HG03378 (cell line): Measurements from ENCODE around the gene MCHR2.
"Not testable (repeated sequence)": the region's sequence is repeated elsewhere in the genome, so short reads cannot be mapped to it uniquely, and the experiment has no call there.

Experiments
- ATAC-seq: cut with Tn5 transposase; IDR thresholded peaks from one replicate; pipeline ENCODE4 v1.9.1; 2021; ENCODE audit warnings: mild to moderate bottlenecking, moderate library complexity; ENCODE audit not compliant: unreplicated experiment

Gene MCHR2

GRCh38 chr6:99993533-99994251, at the start of gene MCHR2:
Gene MCHR2 (minus strand): TSS chr6:99994223. CDS start chr6:99956147, 38,076 bp downstream.
- ATAC-seq: no peak

GRCh38 chr6:100038546-100038945, 44.5 kb upstream of the MCHR2 start:
- not testable (repeated sequence) for ATAC-seq

- ATAC-seq: peak; percentile 93
Measured at GRCh38 chr6:100035873-100036653, 42.0 kb upstream of the MCHR2 start.

GRCh38 chr6:100023798-100024197, 29.8 kb upstream of the MCHR2 start:
- no peak for ATAC-seq

- no peak for ATAC-seq
Measured at GRCh38 chr6:100022847-100023246, 28.8 kb upstream of the MCHR2 start.

GRCh38 chr6:100008857-100009256, 14.8 kb upstream of the MCHR2 start:
- ATAC-seq: no peak

GRCh38 chr6:100001915-100002388, 7.9 kb upstream of the MCHR2 start:
- peak; percentile 93 for ATAC-seq

- no peak for ATAC-seq
Measured at GRCh38 chr6:99997141-99997540, 3.1 kb upstream of the MCHR2 start.

- no peak for ATAC-seq
Measured at GRCh38 chr6:99995916-99996315, 1.9 kb upstream of the MCHR2 start.

- ATAC-seq: no peak
Measured at GRCh38 chr6:99993146-99993532, 884 bp downstream of the MCHR2 start.

GRCh38 chr6:99991955-99992354, 2.1 kb downstream of the MCHR2 start:
- ATAC-seq: no peak

GRCh38 chr6:99980741-99981140, 13.3 kb downstream of the MCHR2 start:
- ATAC-seq: no peak

- ATAC-seq: no peak
Measured at GRCh38 chr6:99979953-99980352, 14.1 kb downstream of the MCHR2 start.

- ATAC-seq: no peak
Measured at GRCh38 chr6:99967052-99967451, 27.0 kb downstream of the MCHR2 start.

GRCh38 chr6:99960027-99960426, 34.0 kb downstream of the MCHR2 start:
- ATAC-seq: no peak

- ATAC-seq: no peak
Measured at GRCh38 chr6:99951016-99951805, 42.8 kb downstream of the MCHR2 start.

- ATAC-seq: no peak
Measured at GRCh38 chr6:99946005-99946404, 48.0 kb downstream of the MCHR2 start.

- ATAC-seq: no peak
Measured at GRCh38 chr6:99943846-99944245, 50.2 kb downstream of the MCHR2 start.

- ATAC-seq: no peak
Measured at GRCh38 chr6:99940582-99940981, 53.4 kb downstream of the MCHR2 start.

- no peak for ATAC-seq
Measured at GRCh38 chr6:99933129-99933528, 60.9 kb downstream of the MCHR2 start.

GRCh38 chr6:99912657-99913056, 81.4 kb downstream of the MCHR2 start:
- no peak for ATAC-seq
